Measurements from ENCODE around the gene WNT5B.

WNT5B gene

DNA sequence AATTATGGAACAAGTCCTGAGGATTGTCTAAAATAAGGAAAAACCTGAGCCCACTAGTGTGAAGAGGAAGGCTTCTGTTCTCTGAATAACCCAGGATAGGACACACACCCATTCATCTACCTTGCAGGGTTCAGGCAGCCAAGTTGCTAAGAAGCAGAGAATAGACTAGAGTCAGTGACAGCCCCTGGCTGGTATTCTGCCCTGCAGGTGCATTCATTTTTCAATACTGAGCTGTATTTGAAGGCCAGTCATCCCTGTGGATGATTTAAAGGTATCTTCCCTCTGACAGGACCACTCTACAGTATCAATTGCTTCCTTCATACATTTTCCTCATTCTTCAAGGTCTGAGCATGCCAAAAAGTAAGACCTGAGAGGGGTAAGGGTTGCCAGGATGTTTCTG lies 22.9 kb downstream of the WNT5B start:
- no peak overlapping the region for H2AFZ ChIP-seq (ENCODE audit: insufficient read depth, low read length, poor library complexity)
- H3K23ac ChIP-seq (ENCODE audit: low read length): no peak overlapping the region
- H3K79me2 ChIP-seq (ENCODE audit: control insufficient read depth, insufficient read depth, low read length, poor library complexity): no peaks in the 10 kb centered on the region
- H3K9me3 ChIP-seq (ENCODE audit: insufficient read depth, low read depth, low read length): no peaks in the 10 kb centered on the region
- no peaks in the 10 kb centered on the region for H3K79me1 ChIP-seq (ENCODE audit: low read length)
- peaks cover 0 to under 1% of the 10 kb centered on the region in 2 experiments for H3K36me3 ChIP-seq (ENCODE audit: control insufficient read depth in 1 of 2, insufficient read depth in 2 of 2, low read length in 2 of 2)
- H3K4ac ChIP-seq (ENCODE audit: low read depth, low read length): no peak overlapping the region
- no peak overlapping the region for H3K14ac ChIP-seq (ENCODE audit: low read length)
- H2AK5ac ChIP-seq (ENCODE audit: low read length): no peak overlapping the region
- no peak overlapping the region for H2BK12ac ChIP-seq (ENCODE audit: low read length)
- H3K27ac ChIP-seq (ENCODE audit: low read depth, low read length): no peak overlapping the region
- peaks cover 5 to 7% of the 10 kb centered on the region in 2 experiments for H3K4me1 ChIP-seq (ENCODE audit: control insufficient read depth in 1 of 2, insufficient read depth in 2 of 2, low read length in 2 of 2)
- H2BK120ac ChIP-seq (ENCODE audit: insufficient read depth, low read length, poor library complexity): no peak overlapping the region
- H3K27me3 ChIP-seq (ENCODE audit: insufficient read depth, low read length): no peaks in the 10 kb centered on the region
- peak; percentile 81 to 82 for DNase-seq
- no peak overlapping the region for H4K91ac ChIP-seq (ENCODE audit: low read depth, low read length)
- no peak overlapping the region for H3K9ac ChIP-seq (ENCODE audit: low read length)
- H3K4me2 ChIP-seq (ENCODE audit: low read length): no peak overlapping the region
- no peak overlapping the region for H4K8ac ChIP-seq (ENCODE audit: low read depth, low read length)
- H2BK5ac ChIP-seq (ENCODE audit: low read depth, low read length, poor library complexity): no peak overlapping the region
- no peak overlapping the region for H3K4me3 ChIP-seq (ENCODE audit: low read depth, low read length)
- no peak overlapping the region for H3K18ac ChIP-seq (ENCODE audit: low read length)
- no peak overlapping the region for H4K12ac ChIP-seq (ENCODE audit: low read depth, low read length)

DNA sequence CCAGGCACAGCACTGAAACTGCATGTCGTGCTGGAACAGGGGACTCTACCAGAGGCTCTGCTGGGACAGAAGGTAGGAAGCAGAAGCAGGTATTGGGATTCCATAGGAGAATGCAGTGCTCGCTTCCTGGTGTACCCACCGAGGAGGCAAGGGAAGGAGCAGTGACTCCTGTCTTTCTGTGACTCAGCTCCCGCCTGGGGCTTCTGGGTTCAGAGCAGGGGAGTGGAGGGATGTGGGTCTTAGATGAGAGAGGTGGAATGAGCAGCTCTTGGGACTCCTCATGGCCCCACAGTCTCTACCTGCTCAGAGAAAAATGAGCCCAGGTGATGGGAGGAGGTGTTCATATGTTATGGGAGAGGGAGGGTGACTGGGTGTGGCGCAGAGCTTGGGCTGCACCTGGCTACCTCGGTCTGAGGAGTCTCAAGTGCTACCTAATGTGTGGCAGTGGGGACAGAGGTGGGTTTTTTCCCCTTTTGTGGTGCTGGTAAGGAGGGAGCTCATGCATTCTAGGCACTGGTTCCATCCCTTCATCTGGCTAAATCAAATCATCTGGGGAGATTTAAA lies 26.3 kb downstream of the WNT5B start:
- no peak overlapping the region for H3K27ac ChIP-seq (ENCODE audit: low read depth, low read length)
- H4K91ac ChIP-seq (ENCODE audit: low read depth, low read length): no peak overlapping the region
- H3K9ac ChIP-seq (ENCODE audit: low read length): no peak overlapping the region
- H3K79me2 ChIP-seq (ENCODE audit: control insufficient read depth, insufficient read depth, low read length, poor library complexity): no peaks in the 10 kb centered on the region
- peak; percentile 90 to 92 for DNase-seq
- H2BK5ac ChIP-seq (ENCODE audit: low read depth, low read length, poor library complexity): no peak overlapping the region
- no peak overlapping the region for H2AFZ ChIP-seq (ENCODE audit: insufficient read depth, low read length, poor library complexity)
- no peak overlapping the region for H3K4me3 ChIP-seq (ENCODE audit: low read depth, low read length)
- no CpG with 5 or more reads among the region's 6 CpGs for WGBS (ENCODE audit: extremely low coverage, insufficient coverage, insufficient read length)
- no peak overlapping the region for H4K12ac ChIP-seq (ENCODE audit: low read depth, low read length)
- H3K27me3 ChIP-seq (ENCODE audit: insufficient read depth, low read length): no peaks in the 10 kb centered on the region
- H2BK120ac ChIP-seq (ENCODE audit: insufficient read depth, low read length, poor library complexity): no peak overlapping the region
- no peak overlapping the region for H2AK5ac ChIP-seq (ENCODE audit: low read length)
- H3K9me3 ChIP-seq (ENCODE audit: insufficient read depth, low read depth, low read length): no peaks in the 10 kb centered on the region
- no peak overlapping the region for H3K18ac ChIP-seq (ENCODE audit: low read length)
- no peak overlapping the region for H2BK12ac ChIP-seq (ENCODE audit: low read length)
- H3K79me1 ChIP-seq (ENCODE audit: low read length): no peaks in the 10 kb centered on the region
- H3K4me1 ChIP-seq (ENCODE audit: control insufficient read depth in 1 of 2, insufficient read depth in 2 of 2, low read length in 2 of 2): peaks cover 0 to 2% of the 10 kb centered on the region in 2 experiments
- H3K23ac ChIP-seq (ENCODE audit: low read length): no peak overlapping the region
- no peak overlapping the region for H3K14ac ChIP-seq (ENCODE audit: low read length)
- no peak overlapping the region for H3K4me2 ChIP-seq (ENCODE audit: low read length)
- no peak overlapping the region for H4K8ac ChIP-seq (ENCODE audit: low read depth, low read length)
- no peaks in the 10 kb centered on the region for H3K36me3 ChIP-seq (ENCODE audit: control insufficient read depth in 1 of 2, insufficient read depth in 2 of 2, low read length in 2 of 2)
- H3K4ac ChIP-seq (ENCODE audit: low read depth, low read length): no peak overlapping the region

DNA sequence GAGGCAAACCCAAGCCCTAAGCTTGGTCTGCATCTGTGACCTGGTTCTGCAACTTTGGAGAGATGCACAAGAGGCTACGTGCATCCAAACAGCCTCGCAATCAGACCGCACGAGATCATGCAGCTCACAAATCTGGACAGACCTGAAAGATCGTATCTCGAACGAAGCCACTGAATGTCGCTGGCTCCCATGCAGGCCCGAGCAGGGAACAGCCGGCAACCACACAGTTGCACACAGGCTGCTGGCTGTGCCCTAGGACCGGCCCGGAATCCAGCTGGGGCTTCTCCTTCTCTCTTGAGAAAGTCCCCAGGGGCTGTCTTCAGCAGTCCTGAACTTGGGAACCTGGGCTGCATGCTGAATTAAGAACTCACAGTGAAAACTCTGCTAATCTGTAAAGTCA lies 27.9 kb downstream of the WNT5B start:
- no peaks in the 10 kb centered on the region for H3K79me1 ChIP-seq (ENCODE audit: low read length)
- no peak overlapping the region for H2AK5ac ChIP-seq (ENCODE audit: low read length)
- H3K9me3 ChIP-seq (ENCODE audit: insufficient read depth, low read depth, low read length): no peaks in the 10 kb centered on the region
- peak; percentile 93 to 97 for DNase-seq
- H2AFZ ChIP-seq (ENCODE audit: insufficient read depth, low read length, poor library complexity): no peak overlapping the region
- H4K8ac ChIP-seq (ENCODE audit: low read depth, low read length): no peak overlapping the region
- H2BK5ac ChIP-seq (ENCODE audit: low read depth, low read length, poor library complexity): no peak overlapping the region
- no peak overlapping the region for H3K27ac ChIP-seq (ENCODE audit: low read depth, low read length)
- H3K4me3 ChIP-seq (ENCODE audit: low read depth, low read length): no peak overlapping the region
- H3K23ac ChIP-seq (ENCODE audit: low read length): no peak overlapping the region
- no peak overlapping the region for H3K4me2 ChIP-seq (ENCODE audit: low read length)
- no peak overlapping the region for H3K9ac ChIP-seq (ENCODE audit: low read length)
- no peak overlapping the region for H4K91ac ChIP-seq (ENCODE audit: low read depth, low read length)
- no peaks in the 10 kb centered on the region for H3K36me3 ChIP-seq (ENCODE audit: control insufficient read depth in 1 of 2, insufficient read depth in 2 of 2, low read length in 2 of 2)
- no peaks in the 10 kb centered on the region for H3K27me3 ChIP-seq (ENCODE audit: insufficient read depth, low read length)
- no peak overlapping the region for H2BK12ac ChIP-seq (ENCODE audit: low read length)
- no peak overlapping the region for H3K4ac ChIP-seq (ENCODE audit: low read depth, low read length)
- H3K79me2 ChIP-seq (ENCODE audit: control insufficient read depth, insufficient read depth, low read length, poor library complexity): no peaks in the 10 kb centered on the region
- H3K4me1 ChIP-seq (ENCODE audit: control insufficient read depth in 1 of 2, insufficient read depth in 2 of 2, low read length in 2 of 2): peaks cover 0 to 4% of the 10 kb centered on the region in 2 experiments
- no peak overlapping the region for H2BK120ac ChIP-seq (ENCODE audit: insufficient read depth, low read length, poor library complexity)
- no peak overlapping the region for H3K18ac ChIP-seq (ENCODE audit: low read length)
- no peak overlapping the region for H4K12ac ChIP-seq (ENCODE audit: low read depth, low read length)
- H3K14ac ChIP-seq (ENCODE audit: low read length): no peak overlapping the region
- no CpG with 5 or more reads among the region's 12 CpGs for WGBS (ENCODE audit: extremely low coverage, insufficient coverage, insufficient read length)

DNA sequence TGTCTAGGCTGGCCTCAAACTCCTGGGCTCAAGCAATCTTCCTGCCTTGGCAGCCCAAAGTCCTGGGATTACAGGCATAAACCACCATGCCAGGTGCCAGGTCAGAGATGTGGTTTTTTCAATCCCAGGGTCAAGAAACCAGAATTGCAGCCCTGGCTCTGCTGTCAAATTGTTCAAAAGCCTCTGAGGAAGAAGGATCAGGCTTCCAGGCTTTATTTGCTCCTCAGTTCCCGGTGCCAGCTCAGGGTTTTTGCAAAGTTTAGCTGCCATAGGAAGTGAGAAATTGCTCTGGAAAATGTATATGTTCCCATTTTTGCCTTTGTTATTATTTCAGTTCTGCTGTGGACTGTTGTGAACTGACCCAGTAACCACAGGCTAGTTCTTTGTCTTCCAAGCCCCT lies 28.7 kb downstream of the WNT5B start:
- Histone ChIP-seq H3K23ac (ENCODE audit: low read length) (no peak overlapping the region), H3K4me2 (ENCODE audit: low read length) (no peak overlapping the region), H2AFZ (ENCODE audit: insufficient read depth, low read length, poor library complexity) (no peak overlapping the region), H3K9me3 (ENCODE audit: insufficient read depth, low read depth, low read length) (no peaks in the 10 kb centered on the region), H3K27ac (ENCODE audit: low read depth, low read length) (no peak overlapping the region), H3K9ac (ENCODE audit: low read length) (no peak overlapping the region), H4K12ac (ENCODE audit: low read depth, low read length) (no peak overlapping the region), H3K4me1 (ENCODE audit: control insufficient read depth in 1 of 2, insufficient read depth in 2 of 2, low read length in 2 of 2) (peaks cover 1 to 6% of the 10 kb centered on the region in 2 experiments), H3K4me3 (ENCODE audit: low read depth, low read length) (no peak overlapping the region), H3K36me3 (ENCODE audit: control insufficient read depth in 1 of 2, insufficient read depth in 2 of 2, low read length in 2 of 2) (no peaks in the 10 kb centered on the region), H3K79me1 (ENCODE audit: low read length) (no peaks in the 10 kb centered on the region), H3K4ac (ENCODE audit: low read depth, low read length) (no peak overlapping the region), H2BK5ac (ENCODE audit: low read depth, low read length, poor library complexity) (no peak overlapping the region), H4K8ac (ENCODE audit: low read depth, low read length) (no peak overlapping the region), H2BK12ac (ENCODE audit: low read length) (no peak overlapping the region), H3K27me3 (ENCODE audit: insufficient read depth, low read length) (no peaks in the 10 kb centered on the region), H4K91ac (ENCODE audit: low read depth, low read length) (no peak overlapping the region), H2BK120ac (ENCODE audit: insufficient read depth, low read length, poor library complexity) (no peak overlapping the region), H3K18ac (ENCODE audit: low read length) (no peak overlapping the region), H3K14ac (ENCODE audit: low read length) (no peak overlapping the region), H2AK5ac (ENCODE audit: low read length) (no peak overlapping the region), H3K79me2 (ENCODE audit: control insufficient read depth, insufficient read depth, low read length, poor library complexity) (no peaks in the 10 kb centered on the region)
- WGBS (ENCODE audit: extremely low coverage, insufficient coverage, insufficient read length): no CpG with 5 or more reads among the region's 1 CpG
- no peak for DNase-seq
